IPS-15b (cell line): ENCODE measurements around the gene CCT7.
"Not testable (repeated sequence)": the region's sequence is repeated elsewhere in the genome, so short reads cannot be mapped to it uniquely, and the experiment has no call there.

ENCODE experiments used
- H3K27me3 ChIP-seq: one replicate; pipeline ENCODE4 v1.6.1; 2013; ENCODE audit warnings: low read length; ENCODE audit not compliant: control insufficient read depth, insufficient read depth
- H3K36me3 ChIP-seq: one replicate; pipeline ENCODE4 v1.6.1; 2013; ENCODE audit warnings: low read length; ENCODE audit not compliant: control insufficient read depth, insufficient read depth
- H3K4me1 ChIP-seq: one replicate; pipeline ENCODE4 v1.6.1; 2013; ENCODE audit warnings: mild to moderate bottlenecking, low read length; ENCODE audit not compliant: control insufficient read depth, insufficient read depth
- H3K4me3 ChIP-seq: one replicate; pipeline ENCODE4 v1.5.1; 2013; ENCODE audit warnings: low read depth, low read length
- H3K9ac ChIP-seq: one replicate; pipeline ENCODE4 v1.6.1; 2013; ENCODE audit warnings: low read depth, mild to moderate bottlenecking, low read length
- H3K9me3 ChIP-seq: one replicate; pipeline ENCODE4 v1.6.1; 2013; ENCODE audit warnings: mild to moderate bottlenecking, low read length; ENCODE audit not compliant: control insufficient read depth, insufficient read depth

Gene CCT7

DNA sequence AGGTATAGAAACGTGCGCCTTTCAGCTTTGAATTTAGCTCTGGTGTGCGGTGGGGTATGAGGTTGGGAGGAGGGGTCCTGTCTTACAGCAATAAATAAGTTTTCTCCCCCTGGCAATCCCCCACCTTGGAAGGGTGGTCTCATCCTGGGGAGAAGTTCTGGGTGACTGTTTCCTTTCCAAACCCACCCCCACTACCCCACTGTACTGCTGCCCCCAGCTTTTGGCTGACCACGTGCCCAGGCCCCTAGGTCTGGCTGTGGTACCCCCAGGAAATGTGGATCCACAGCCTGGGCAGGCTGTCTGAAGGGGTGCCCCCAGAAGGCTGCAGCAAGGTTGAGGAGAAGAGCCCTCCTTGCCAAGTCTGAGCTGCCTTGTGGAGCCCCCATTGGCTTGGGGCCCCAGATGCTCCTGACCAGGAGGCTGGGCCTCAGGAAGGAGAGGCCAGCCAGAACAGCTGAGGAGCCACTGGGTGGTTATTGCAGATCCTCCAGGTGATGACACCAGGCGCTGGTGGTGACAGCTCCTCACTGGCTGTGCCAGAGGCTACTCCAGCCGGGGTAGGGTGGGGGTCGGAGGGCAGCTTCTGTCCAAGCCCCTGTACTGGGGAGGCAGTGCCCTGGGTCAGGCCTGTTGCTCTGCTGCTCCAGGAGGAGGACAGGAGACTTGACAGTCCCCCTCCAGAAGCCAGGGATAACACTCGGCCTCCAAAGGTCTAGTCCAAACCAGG, 24.2 kb downstream of the CCT7 start:
- no peaks in the 10 kb centered on the region for H3K4me1 ChIP-seq
- peaks cover 13% of the 10 kb centered on the region for H3K36me3 ChIP-seq
- no peak overlapping the region for H3K4me3 ChIP-seq
- H3K9ac ChIP-seq = no peak overlapping the region
- H3K9me3 ChIP-seq = no peaks in the 10 kb centered on the region
- no peaks in the 10 kb centered on the region for H3K27me3 ChIP-seq

DNA sequence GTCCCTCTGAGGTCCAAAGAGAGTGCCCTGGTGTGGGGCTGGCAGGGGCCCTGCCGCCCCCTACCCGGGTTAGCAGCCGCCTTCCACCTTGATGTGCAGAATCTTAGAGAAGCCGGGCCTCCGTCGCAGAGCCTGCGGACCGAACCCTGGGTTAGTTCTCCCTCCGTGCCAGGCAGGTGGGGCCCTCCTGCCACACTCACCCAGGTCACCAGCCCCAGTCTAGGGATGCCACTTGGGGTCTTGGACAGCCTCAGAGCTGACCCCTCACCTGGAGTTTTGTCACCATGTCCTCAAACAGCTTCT, 24.8 kb downstream of the CCT7 start:
- H3K4me1 ChIP-seq = no peaks in the 10 kb centered on the region
- H3K4me3 ChIP-seq = no peak overlapping the region
- no peak overlapping the region for H3K9ac ChIP-seq
- no peaks in the 10 kb centered on the region for H3K9me3 ChIP-seq
- peaks cover 15% of the 10 kb centered on the region for H3K36me3 ChIP-seq
- no peaks in the 10 kb centered on the region for H3K27me3 ChIP-seq

DNA sequence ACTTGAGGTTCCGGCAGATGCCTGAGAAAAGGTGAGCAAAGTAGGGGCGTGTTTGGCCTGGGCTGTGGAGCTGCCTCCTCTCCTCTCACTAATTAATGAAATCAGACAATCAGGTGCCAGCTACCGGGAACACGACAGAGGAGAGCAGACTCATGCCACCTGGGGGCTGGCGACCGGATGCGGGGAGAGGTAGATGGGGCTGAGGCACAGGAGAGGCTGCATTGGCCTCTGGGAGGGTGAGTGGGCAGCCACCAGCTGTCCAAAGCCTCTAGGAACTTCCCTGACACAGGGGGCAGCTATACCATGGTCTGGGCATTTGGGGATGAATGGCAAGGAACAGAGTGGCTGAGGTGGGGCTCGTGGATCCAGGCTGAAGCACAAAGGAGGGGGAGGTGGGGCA, 25.2 kb downstream of the CCT7 start:
- H3K9me3 ChIP-seq = no peaks in the 10 kb centered on the region
- peaks cover 16% of the 10 kb centered on the region for H3K36me3 ChIP-seq
- H3K4me1 ChIP-seq = no peaks in the 10 kb centered on the region
- H3K4me3 ChIP-seq = no peak overlapping the region
- no peak overlapping the region for H3K9ac ChIP-seq
- H3K27me3 ChIP-seq = no peaks in the 10 kb centered on the region

DNA sequence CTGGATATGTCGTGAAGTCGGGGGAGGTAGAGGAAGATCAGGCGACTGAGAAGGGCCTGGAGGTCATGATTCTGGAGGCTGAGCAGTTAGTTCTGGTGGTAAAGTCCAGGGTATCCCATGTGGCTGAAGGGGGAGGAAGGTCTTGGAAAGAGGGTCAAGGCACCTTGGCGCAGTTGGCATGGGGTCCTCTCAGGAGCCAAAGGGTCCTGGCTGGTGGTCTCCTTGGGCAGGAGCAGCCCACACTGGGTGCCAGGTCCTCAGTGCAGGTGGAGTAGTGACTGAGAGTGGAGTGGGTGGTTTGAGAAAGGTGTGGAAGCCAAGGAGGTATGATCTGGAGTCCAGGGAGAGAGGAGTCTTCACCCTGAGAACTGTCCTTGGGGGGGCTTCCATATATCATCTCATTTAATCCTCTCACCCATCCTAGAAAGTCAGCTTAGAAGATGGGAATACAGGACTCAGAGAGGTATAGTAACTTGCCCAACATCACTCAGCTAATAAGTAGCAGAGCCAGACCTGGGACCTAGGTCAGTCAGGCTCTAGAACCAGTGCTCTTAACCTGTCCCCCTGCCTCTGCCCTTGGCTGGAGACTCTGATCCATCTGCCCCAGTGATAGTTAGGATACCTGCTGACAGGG, 25.7 kb downstream of the CCT7 start:
- Histone ChIP-seq H3K27me3 (no peaks in the 10 kb centered on the region), H3K4me3 (no peak overlapping the region), H3K9me3 (no peaks in the 10 kb centered on the region), H3K36me3 (peaks cover 18% of the 10 kb centered on the region), H3K9ac (no peak overlapping the region), H3K4me1 (no peaks in the 10 kb centered on the region)

DNA sequence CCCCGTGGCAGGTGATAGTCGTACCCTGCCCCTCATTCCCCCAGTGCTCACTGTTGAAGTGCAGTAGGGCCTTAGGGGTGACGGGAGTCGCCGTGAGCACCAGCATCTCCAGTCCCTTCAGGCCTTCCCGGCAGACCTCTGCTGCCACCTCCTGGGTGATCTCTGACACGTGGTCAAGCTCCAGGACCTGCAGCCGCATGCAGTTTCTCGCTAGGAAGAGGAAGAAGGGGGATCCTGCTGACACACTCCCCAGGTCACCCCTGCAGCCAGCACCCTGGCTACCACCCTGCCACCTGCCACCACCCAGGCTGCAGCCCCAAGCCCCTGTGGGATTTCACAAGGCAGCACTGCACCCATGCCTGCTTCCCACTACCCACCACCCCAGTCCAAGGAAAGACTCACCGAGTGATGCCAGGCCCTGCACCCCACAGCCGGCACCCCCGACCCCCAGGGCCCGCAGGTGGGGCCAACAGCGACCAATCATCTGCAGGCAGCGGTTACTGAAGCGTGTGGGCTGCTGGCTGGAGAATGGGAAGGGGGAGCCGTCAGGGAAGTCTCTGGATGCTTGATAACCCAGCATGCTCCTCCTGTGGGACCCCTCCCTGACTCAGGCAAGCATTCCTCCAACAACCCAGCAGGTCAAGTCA, 26.4 kb downstream of the CCT7 start:
- Histone ChIP-seq H3K27me3 (no peaks in the 10 kb centered on the region), H3K36me3 (peaks cover 18% of the 10 kb centered on the region), H3K4me1 (no peaks in the 10 kb centered on the region), H3K9me3 (no peaks in the 10 kb centered on the region), H3K9ac (no peak overlapping the region), H3K4me3 (no peak overlapping the region)

DNA sequence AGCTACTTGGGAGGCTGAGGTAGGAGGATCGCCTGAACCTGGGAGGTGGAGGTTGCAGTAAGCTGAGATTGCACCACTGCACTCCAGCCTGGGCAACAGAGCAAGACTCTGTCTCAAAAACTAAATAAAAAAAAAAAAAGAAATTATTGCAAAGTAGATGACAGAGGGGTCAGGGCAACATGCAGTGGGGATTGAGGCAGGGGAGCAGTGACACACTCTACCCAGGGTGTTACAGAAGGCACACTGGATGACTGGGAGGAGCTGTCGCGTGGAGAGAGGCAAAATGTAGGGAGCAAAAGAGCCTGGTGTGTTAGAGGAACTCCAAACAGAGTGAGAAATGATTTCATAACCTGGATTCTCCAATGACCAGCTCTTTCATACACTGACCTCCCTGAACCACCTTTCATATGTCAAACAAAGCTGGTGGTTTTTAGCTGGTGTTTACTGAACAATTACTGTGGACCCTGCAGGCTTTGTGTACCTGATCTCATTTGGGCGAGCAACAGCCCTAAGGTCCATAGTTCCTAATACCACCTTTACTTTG, 28.1 kb downstream of the CCT7 start:
- Histone ChIP-seq H3K36me3 (peaks cover 18% of the 10 kb centered on the region), H3K9ac (no peak overlapping the region), H3K27me3 (peaks cover 1% of the 10 kb centered on the region), H3K4me3 (no peak overlapping the region), H3K9me3 (no peaks in the 10 kb centered on the region), H3K4me1 (no peaks in the 10 kb centered on the region)

DNA sequence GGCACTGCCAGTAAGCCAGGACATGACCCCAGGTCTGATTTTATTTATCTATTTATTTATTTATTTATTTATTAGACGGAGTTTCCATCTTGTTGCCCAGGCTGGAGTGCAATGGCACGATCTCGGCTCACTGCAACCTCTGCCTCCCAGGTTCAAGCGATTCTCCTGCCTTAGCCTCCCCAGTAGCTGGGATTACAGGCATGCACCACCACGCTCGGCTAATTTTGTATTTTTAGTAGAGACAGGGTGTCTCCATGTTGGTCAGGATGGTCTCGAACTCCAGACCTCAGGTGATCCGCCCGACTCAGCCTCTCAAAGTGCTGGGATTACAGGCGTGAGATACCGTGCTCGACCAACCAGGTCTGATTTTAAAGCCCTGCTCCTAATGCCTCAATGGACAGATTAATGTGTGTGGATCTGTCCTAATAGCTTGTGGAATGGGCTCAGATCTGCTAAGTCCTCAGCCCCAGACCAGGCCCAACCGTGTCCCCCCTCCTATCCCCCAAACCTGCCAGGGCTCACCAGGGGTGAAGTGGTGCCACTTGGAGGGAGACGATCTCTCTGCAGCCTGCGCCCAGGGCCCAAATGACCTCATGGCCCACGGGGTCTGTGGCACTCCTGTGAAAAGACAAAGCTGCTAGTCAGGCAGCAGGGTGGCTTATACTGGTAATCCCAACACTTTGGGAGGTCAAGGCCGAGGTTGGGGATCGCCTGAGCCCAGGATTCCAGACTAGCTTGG, 28.8 kb downstream of the CCT7 start:
- not testable (repeated sequence) for H3K9me3 ChIP-seq, H3K4me1 ChIP-seq, H3K9ac ChIP-seq, H3K27me3 ChIP-seq, H3K4me3 ChIP-seq
- peaks cover 18% of the 10 kb centered on the region for H3K36me3 ChIP-seq

DNA sequence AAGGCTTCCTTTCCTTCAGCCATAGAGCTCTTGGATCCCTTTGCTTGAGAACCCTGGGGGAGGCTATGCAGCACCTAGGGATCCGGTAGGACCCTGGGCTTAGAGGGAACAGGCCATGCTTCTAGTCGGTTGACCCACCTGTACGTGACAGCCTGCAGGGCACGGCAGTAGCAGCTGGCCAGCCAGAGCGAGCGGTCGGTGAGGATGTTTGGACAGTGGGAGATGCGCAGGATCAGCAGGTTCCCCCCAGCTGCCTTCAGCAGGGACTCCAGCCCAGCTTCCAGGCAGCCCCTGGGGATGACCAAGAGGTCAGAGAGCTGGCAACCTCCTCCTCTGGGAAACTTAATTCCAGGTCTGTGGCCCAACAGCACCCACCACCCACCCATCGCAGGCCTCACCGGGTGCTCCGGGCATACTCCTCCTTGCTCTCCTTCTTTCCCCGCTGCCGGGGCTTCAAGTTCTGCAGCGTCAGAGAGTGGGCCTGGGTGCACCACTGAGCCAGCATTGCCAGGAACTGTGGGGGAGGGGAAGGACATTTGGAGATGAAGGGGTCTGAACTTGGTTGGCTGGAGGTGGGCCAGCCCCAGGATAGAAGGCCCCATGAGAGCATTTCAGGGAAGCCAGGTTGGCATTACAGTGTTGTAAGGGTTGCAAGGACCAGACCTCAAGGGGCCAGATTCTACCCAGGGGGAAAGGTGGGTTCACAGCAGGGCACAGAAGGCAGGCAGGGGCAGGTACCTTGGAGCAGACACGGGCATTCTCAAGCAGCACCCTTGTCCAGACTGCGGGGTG, 29.6 kb downstream of the CCT7 start:
- no peaks in the 10 kb centered on the region for H3K9me3 ChIP-seq
- H3K9ac ChIP-seq = no peak overlapping the region
- peaks cover 14% of the 10 kb centered on the region for H3K36me3 ChIP-seq
- H3K27me3 ChIP-seq = peaks cover 16% of the 10 kb centered on the region
- H3K4me3 ChIP-seq = no peak overlapping the region
- H3K4me1 ChIP-seq = peaks cover 4% of the 10 kb centered on the region

DNA sequence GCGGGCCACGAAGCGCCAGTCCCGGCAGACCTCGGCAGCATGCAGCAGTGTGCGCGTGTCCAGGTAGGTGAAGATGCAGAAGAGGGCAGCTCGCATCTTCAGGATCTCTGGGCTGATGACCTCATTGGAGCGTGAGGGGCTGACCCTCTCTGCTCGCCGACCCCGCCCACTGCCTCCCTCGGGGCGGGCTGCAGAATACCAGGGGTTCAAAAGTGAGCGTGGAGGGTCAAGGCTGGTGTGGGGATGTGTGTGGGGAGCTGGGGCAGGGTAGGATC, 30.2 kb downstream of the CCT7 start:
- peaks cover 16% of the 10 kb centered on the region for H3K27me3 ChIP-seq
- peaks cover 4% of the 10 kb centered on the region for H3K4me1 ChIP-seq
- H3K9ac ChIP-seq = no peak overlapping the region
- peaks cover 9% of the 10 kb centered on the region for H3K36me3 ChIP-seq
- no peaks in the 10 kb centered on the region for H3K9me3 ChIP-seq
- no peak overlapping the region for H3K4me3 ChIP-seq

DNA sequence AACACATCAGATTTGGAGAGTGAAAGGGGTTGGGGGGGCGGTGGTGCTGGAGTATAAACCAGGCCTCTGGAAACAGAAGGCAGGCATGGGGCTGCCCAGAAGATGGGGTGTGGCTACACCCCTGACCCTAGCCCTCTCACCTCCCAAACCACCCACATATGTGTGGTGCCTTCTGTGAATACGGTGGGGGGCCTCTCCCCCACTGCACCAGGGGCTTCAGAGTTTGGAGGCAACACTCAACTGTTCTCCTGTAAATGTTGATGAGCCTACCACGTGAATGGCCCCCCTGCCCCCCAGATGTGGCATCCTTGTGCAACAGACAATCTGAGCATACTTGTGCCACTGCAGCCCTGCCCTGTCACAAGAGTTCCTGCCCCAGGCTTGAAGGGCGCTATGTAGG, 30.7 kb downstream of the CCT7 start:
- Histone ChIP-seq H3K9me3 (no peaks in the 10 kb centered on the region), H3K9ac (no peak overlapping the region), H3K4me1 (peaks cover 4% of the 10 kb centered on the region), H3K4me3 (no peak overlapping the region), H3K27me3 (peaks cover 17% of the 10 kb centered on the region), H3K36me3 (peaks cover 8% of the 10 kb centered on the region)

DNA sequence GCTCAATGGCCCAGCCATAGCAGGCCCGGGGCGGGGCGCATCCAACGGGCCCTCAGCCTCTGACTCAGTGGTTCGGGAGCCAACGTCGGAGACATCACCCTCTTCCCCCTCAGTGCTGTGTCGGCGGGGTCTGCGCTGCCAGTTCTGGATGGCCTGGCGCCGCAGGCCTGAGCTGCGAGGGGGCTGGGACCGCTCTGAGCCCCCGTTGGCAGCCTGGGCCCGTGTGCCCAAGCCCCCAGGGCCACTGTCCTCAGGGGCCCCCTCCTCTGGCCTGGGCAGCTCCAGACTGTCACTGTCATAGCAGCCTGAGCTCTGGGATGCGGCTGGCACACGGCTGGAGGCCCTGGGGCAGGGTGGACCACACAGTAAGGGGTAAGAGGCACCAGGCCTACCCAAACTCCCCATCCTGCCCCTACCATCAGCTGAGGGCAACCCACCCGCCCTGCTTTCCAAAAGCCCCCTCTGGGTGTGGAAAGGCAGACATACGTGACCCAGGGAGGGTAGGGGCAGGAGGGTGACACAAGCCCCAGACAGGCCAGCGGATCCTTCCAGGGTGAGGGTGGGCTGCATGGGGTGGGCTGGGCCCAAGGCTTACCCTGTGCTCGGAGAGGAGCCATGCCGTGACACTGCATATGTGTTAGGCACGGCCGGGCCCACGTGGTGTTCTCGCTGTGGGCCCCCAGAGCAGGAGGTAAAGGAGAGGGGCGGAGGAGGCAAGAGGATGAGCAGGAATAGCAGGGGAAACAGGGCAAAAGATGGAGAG, 31.4 kb downstream of the CCT7 start:
- H3K27me3 ChIP-seq = peaks cover 24% of the 10 kb centered on the region
- no peak overlapping the region for H3K4me3 ChIP-seq
- H3K9ac ChIP-seq = no peak overlapping the region
- H3K4me1 ChIP-seq = peaks cover 4% of the 10 kb centered on the region
- H3K36me3 ChIP-seq = peaks cover 8% of the 10 kb centered on the region
- H3K9me3 ChIP-seq = no peaks in the 10 kb centered on the region
